ENCODE data around the gene WNT3A.

WNT3A gene

GRCh38 chr1:228021355-228022030 is 14.7 kb downstream of the WNT3A start:
- no peak overlapping the region for H3K27ac ChIP-seq (ENCODE audit: low read length)
- H3K36me3 ChIP-seq (ENCODE audit: control insufficient read depth, insufficient read depth, low read length) = no peaks in the 10 kb centered on the region
- peaks cover 1% of the 10 kb centered on the region; the same call in 1 of the 2 replicates for H3K27me3 ChIP-seq (ENCODE audit: control insufficient read depth, insufficient read depth, low read length)
- H3K4me1 ChIP-seq (ENCODE audit: control insufficient read depth, insufficient read depth, low read length) = no peaks in the 10 kb centered on the region
- DNase-seq (ENCODE audit: low read depth, low spot score) = no peak
- H3K4me3 ChIP-seq (ENCODE audit: low read length) = no peak overlapping the region
- no peaks in the 10 kb centered on the region for H3K9me3 ChIP-seq (ENCODE audit: control insufficient read depth, insufficient read depth, low read length)
- WGBS (ENCODE audit: insufficient coverage, insufficient read length) = no CpG with 5 or more reads among the region's 21 CpGs

- H3K9me3 ChIP-seq (ENCODE audit: control insufficient read depth, insufficient read depth, low read length) = no peaks in the 10 kb centered on the region
- H3K27me3 ChIP-seq (ENCODE audit: control insufficient read depth, insufficient read depth, low read length) = peaks cover 1% of the 10 kb centered on the region; the same call in 1 of the 2 replicates
- H3K4me3 ChIP-seq (ENCODE audit: low read length) = no peak overlapping the region
- WGBS (ENCODE audit: insufficient coverage, insufficient read length) = no CpG with 5 or more reads among the region's 28 CpGs
- DNase-seq (ENCODE audit: low read depth, low spot score) = no peak
- H3K36me3 ChIP-seq (ENCODE audit: control insufficient read depth, insufficient read depth, low read length) = no peaks in the 10 kb centered on the region
- H3K4me1 ChIP-seq (ENCODE audit: control insufficient read depth, insufficient read depth, low read length) = no peaks in the 10 kb centered on the region
- no peak overlapping the region for H3K27ac ChIP-seq (ENCODE audit: low read length)
Observed at GRCh38 chr1:228022571-228023293, 15.9 kb downstream of the WNT3A start.

- DNase-seq (ENCODE audit: low read depth, low spot score) = no peak
- no peaks in the 10 kb centered on the region for H3K4me1 ChIP-seq (ENCODE audit: control insufficient read depth, insufficient read depth, low read length)
- H3K9me3 ChIP-seq (ENCODE audit: control insufficient read depth, insufficient read depth, low read length) = no peaks in the 10 kb centered on the region
- peaks cover 1% of the 10 kb centered on the region; the same call in 1 of the 2 replicates for H3K27me3 ChIP-seq (ENCODE audit: control insufficient read depth, insufficient read depth, low read length)
- H3K4me3 ChIP-seq (ENCODE audit: low read length) = no peak overlapping the region
- H3K36me3 ChIP-seq (ENCODE audit: control insufficient read depth, insufficient read depth, low read length) = no peaks in the 10 kb centered on the region
- WGBS (ENCODE audit: insufficient coverage, insufficient read length) = no CpG with 5 or more reads among the region's 3 CpGs
- H3K27ac ChIP-seq (ENCODE audit: low read length) = no peak overlapping the region
Observed at GRCh38 chr1:228023294-228023639, 16.5 kb downstream of the WNT3A start.

GRCh38 chr1:228029281-228029680 is 22.5 kb downstream of the WNT3A start:
- WGBS (ENCODE audit: insufficient coverage, insufficient read length) = no CpG with 5 or more reads among the region's 10 CpGs
- Histone ChIP-seq H3K27me3 (ENCODE audit: control insufficient read depth, insufficient read depth, low read length) (peaks cover 2% of the 10 kb centered on the region; the same call in 1 of the 2 replicates), H3K27ac (ENCODE audit: low read length) (no peak overlapping the region)

GRCh38 chr1:228030451-228031201 is 23.8 kb downstream of the WNT3A start:
- no peak for DNase-seq (ENCODE audit: low read depth, low spot score)
- Histone ChIP-seq H3K27ac (ENCODE audit: low read length) (no peak overlapping the region), H3K36me3 (ENCODE audit: control insufficient read depth, insufficient read depth, low read length) (no peaks in the 10 kb centered on the region), H3K4me3 (ENCODE audit: low read length) (no peak overlapping the region), H3K9me3 (ENCODE audit: control insufficient read depth, insufficient read depth, low read length) (no peaks in the 10 kb centered on the region), H3K4me1 (ENCODE audit: control insufficient read depth, insufficient read depth, low read length) (no peaks in the 10 kb centered on the region), H3K27me3 (ENCODE audit: control insufficient read depth, insufficient read depth, low read length) (peaks cover 2% of the 10 kb centered on the region; the same call in 1 of the 2 replicates)
- WGBS (ENCODE audit: insufficient coverage, insufficient read length) = no CpG with 5 or more reads among the region's 12 CpGs

More at GRCh38 chr1:228029281-228029680, 22.5 kb downstream of the WNT3A start:
- Histone ChIP-seq H3K4me1 (ENCODE audit: control insufficient read depth, insufficient read depth, low read length) (no peaks in the 10 kb centered on the region), H3K9me3 (ENCODE audit: control insufficient read depth, insufficient read depth, low read length) (no peaks in the 10 kb centered on the region), H3K4me3 (ENCODE audit: low read length) (no peak overlapping the region), H3K36me3 (ENCODE audit: control insufficient read depth, insufficient read depth, low read length) (no peaks in the 10 kb centered on the region)
- no peak for DNase-seq (ENCODE audit: low read depth, low spot score)

GRCh38 chr1:228031276-228031995 is 24.6 kb downstream of the WNT3A start:
- H3K27ac ChIP-seq (ENCODE audit: low read length) = no peak overlapping the region
- no peak for DNase-seq (ENCODE audit: low read depth, low spot score)
- no CpG with 5 or more reads among the region's 9 CpGs for WGBS (ENCODE audit: insufficient coverage, insufficient read length)

GRCh38 chr1:228032041-228032440 is 25.2 kb downstream of the WNT3A start:
- no peak overlapping the region for H3K27ac ChIP-seq (ENCODE audit: low read length)
- peaks cover 4% of the 10 kb centered on the region; the same call in 1 of the 2 replicates for H3K27me3 ChIP-seq (ENCODE audit: control insufficient read depth, insufficient read depth, low read length)
- no peaks in the 10 kb centered on the region for H3K9me3 ChIP-seq (ENCODE audit: control insufficient read depth, insufficient read depth, low read length)
- DNase-seq (ENCODE audit: low read depth, low spot score) = no peak
- H3K4me1 ChIP-seq (ENCODE audit: control insufficient read depth, insufficient read depth, low read length) = 0 out of 2 replicates have a peak, but pooled peaks cover 1% of the 10 kb centered on the region
- no CpG with 5 or more reads among the region's 5 CpGs for WGBS (ENCODE audit: insufficient coverage, insufficient read length)
- H3K36me3 ChIP-seq (ENCODE audit: control insufficient read depth, insufficient read depth, low read length) = no peaks in the 10 kb centered on the region
- H3K4me3 ChIP-seq (ENCODE audit: low read length) = no peak overlapping the region

More at GRCh38 chr1:228031276-228031995, 24.6 kb downstream of the WNT3A start:
- Histone ChIP-seq H3K36me3 (ENCODE audit: control insufficient read depth, insufficient read depth, low read length) (no peaks in the 10 kb centered on the region), H3K27me3 (ENCODE audit: control insufficient read depth, insufficient read depth, low read length) (peaks cover 2% of the 10 kb centered on the region; the same call in 1 of the 2 replicates), H3K4me3 (ENCODE audit: low read length) (no peak overlapping the region), H3K9me3 (ENCODE audit: control insufficient read depth, insufficient read depth, low read length) (no peaks in the 10 kb centered on the region), H3K4me1 (ENCODE audit: control insufficient read depth, insufficient read depth, low read length) (0 out of 2 replicates have a peak, but pooled peaks cover 1% of the 10 kb centered on the region)

GRCh38 chr1:228033376-228033775 is 26.6 kb downstream of the WNT3A start:
- no CpG with 5 or more reads among the region's 2 CpGs for WGBS (ENCODE audit: insufficient coverage, insufficient read length)
- Histone ChIP-seq H3K9me3 (ENCODE audit: control insufficient read depth, insufficient read depth, low read length) (no peaks in the 10 kb centered on the region), H3K4me1 (ENCODE audit: control insufficient read depth, insufficient read depth, low read length) (0 out of 2 replicates have a peak, but pooled peaks cover 1% of the 10 kb centered on the region), H3K27me3 (ENCODE audit: control insufficient read depth, insufficient read depth, low read length) (peaks cover 10% of the 10 kb centered on the region), H3K27ac (ENCODE audit: low read length) (no peak overlapping the region), H3K4me3 (ENCODE audit: low read length) (no peak overlapping the region), H3K36me3 (ENCODE audit: control insufficient read depth, insufficient read depth, low read length) (no peaks in the 10 kb centered on the region)
- DNase-seq (ENCODE audit: low read depth, low spot score) = no peak

- H3K27ac ChIP-seq (ENCODE audit: low read length) = no peak overlapping the region
- peaks cover 26% of the 10 kb centered on the region for H3K27me3 ChIP-seq (ENCODE audit: control insufficient read depth, insufficient read depth, low read length)
- no peak overlapping the region for H3K4me3 ChIP-seq (ENCODE audit: low read length)
- no peak for DNase-seq (ENCODE audit: low read depth, low spot score)
- WGBS (ENCODE audit: insufficient coverage, insufficient read length) = no CpG with 5 or more reads among the region's 16 CpGs
- no peaks in the 10 kb centered on the region for H3K9me3 ChIP-seq (ENCODE audit: control insufficient read depth, insufficient read depth, low read length)
- H3K4me1 ChIP-seq (ENCODE audit: control insufficient read depth, insufficient read depth, low read length) = 0 out of 2 replicates have a peak, but pooled peaks cover 1% of the 10 kb centered on the region
- no peaks in the 10 kb centered on the region for H3K36me3 ChIP-seq (ENCODE audit: control insufficient read depth, insufficient read depth, low read length)
Observed at GRCh38 chr1:228034954-228035837, 28.4 kb downstream of the WNT3A start.
